ENCODE measurements around the gene CHIT1.

DNA sequence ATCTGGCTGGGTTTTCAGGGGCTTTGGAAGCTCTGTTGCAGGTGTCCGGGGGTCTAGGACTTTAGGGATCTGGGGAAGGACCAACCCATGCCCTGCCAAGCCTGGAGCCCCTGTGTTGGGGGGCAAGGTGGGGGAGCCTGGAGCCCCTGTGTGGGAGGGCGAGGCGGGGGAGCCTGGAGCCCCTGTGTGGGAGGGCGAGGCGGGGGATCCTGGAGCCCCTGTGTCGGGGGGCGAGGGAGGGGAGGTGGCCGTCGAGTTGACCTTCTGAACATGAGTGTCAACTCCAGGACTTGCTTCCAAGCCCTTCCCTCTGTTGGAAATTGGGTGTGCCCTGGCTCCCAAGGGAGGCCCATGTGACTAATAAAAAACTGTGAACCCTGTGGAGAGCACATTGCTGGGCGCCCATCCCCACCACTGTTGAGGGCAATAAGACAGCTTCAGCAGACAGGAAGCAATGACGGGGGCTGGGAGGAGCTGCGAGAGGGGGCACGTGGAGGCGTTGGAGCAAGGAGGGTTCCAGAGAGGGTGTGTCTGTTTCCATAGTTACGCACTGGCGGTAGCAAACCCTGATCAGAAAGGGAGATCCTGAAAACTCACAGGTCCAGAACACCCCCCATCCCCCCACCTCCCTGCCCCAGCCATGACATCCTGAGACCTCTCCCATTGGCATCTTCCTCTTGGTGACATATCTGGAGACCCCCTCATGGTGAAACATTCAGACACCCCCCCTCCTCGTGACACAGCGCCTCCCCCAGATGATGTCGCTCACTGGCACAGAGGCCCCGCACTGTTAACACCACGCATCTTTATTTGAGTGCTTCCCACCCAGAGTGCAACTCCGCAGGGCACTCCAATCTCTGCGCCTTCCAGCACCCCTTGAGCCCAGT lies 62.2 kb downstream of the CHIT1 start:
- TF ChIP-seq SALL2 (CRISPR knock-in tag; IDR thresholded peaks at IDR 0.05) (no peak), KDM5B (CRISPR knock-in tag; IDR thresholded peaks at IDR 0.05; ENCODE audit: borderline replicate concordance) (no peak), NR2F6 (IDR thresholded peaks at IDR 0.05) (no peak), NR2F6 (CRISPR knock-in tag; IDR thresholded peaks at IDR 0.05) (no peak), RAD21 (CRISPR knock-in tag; IDR thresholded peaks at IDR 0.05) (no peak), KLF13 (CRISPR knock-in tag; IDR thresholded peaks at IDR 0.05) (no peak), CENPT (CRISPR knock-in tag; IDR thresholded peaks at IDR 0.05; ENCODE audit: low read depth) (no peak), PBX3 (CRISPR knock-in tag; IDR thresholded peaks at IDR 0.05; ENCODE audit: borderline replicate concordance) (no peak), ZNF33A (CRISPR knock-in tag; IDR thresholded peaks at IDR 0.05; ENCODE audit: borderline replicate concordance) (no peak), ZNF468 (CRISPR knock-in tag; IDR thresholded peaks at IDR 0.05) (no peak), BCL6 (CRISPR knock-in tag; IDR thresholded peaks at IDR 0.05) (no peak), TCF7L2 (IDR thresholded peaks at IDR 0.05; ENCODE audit: low read depth, low read length) (no peak)
- TF ChIP-seq, protein P1, sequence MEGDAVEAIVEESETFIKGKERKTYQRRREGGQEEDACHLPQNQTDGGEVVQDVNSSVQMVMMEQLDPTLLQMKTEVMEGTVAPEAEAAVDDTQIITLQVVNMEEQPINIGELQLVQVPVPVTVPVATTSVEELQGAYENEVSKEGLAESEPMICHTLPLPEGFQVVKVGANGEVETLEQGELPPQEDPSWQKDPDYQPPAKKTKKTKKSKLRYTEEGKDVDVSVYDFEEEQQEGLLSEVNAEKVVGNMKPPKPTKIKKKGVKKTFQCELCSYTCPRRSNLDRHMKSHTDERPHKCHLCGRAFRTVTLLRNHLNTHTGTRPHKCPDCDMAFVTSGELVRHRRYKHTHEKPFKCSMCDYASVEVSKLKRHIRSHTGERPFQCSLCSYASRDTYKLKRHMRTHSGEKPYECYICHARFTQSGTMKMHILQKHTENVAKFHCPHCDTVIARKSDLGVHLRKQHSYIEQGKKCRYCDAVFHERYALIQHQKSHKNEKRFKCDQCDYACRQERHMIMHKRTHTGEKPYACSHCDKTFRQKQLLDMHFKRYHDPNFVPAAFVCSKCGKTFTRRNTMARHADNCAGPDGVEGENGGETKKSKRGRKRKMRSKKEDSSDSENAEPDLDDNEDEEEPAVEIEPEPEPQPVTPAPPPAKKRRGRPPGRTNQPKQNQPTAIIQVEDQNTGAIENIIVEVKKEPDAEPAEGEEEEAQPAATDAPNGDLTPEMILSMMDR (CRISPR knock-in tag; IDR thresholded peaks at IDR 0.05): no peak

Data from HepG2 (cell line).